HepG2 (cell line): ENCODE measurements around the gene IWS1. TPM values are rescaled to one million over a fixed set of nuclear protein-coding genes. Genes with fewer than 3 reads are reported as not detected.

Experiments used
- ATAC-seq: fragments of 200-7000 bp; cut with Tn5 transposase; 3 replicates; pipeline ENCODE4 v1.9.1; 2020; ENCODE audit warnings: mild to moderate bottlenecking, moderate library complexity
- BruUV-seq: library from RNA; stranded (reverse); fragments of 400-500 nt; replicated peaks from 2 replicates; lab custom pipeline; 2021; lab: Mats Ljungman, UMichigan
- CTCF ChIA-PET: fragments of 300-600 bp; formaldehyde crosslinking; extraction: SDS; loops from one replicate; lab custom pipeline; 2021; ENCODE audit warnings: low total read pairs, inconsistent platforms, low intra/inter-chr PET ratio; lab: Yijun Ruan, JAX
- POLR2A ChIA-PET: fragments of 350-600 bp; sonication (Branson Sonifier 250); formaldehyde crosslinking; loops from one replicate; lab custom pipeline; 2020; ENCODE audit warnings: antibody characterized with exemption, inconsistent platforms; lab: Yijun Ruan, JAX
- DNase-seq: peaks from one replicate; pipeline ENCODE4 v3.0.0-alpha.2; 2015; ENCODE audit warnings: low spot score
- FAIRE-seq: peaks from 3 replicates; lab custom pipeline; 2011; peaks lifted over from hg19 to GRCh38; lab: Jason Lieb, UNC
- H2AFZ ChIP-seq: one replicate; pipeline ENCODE4 v1.6.1; 2011; ENCODE audit warnings: low read length, inconsistent platforms
- H3K27ac ChIP-seq: fragments of 300-600 bp; 3 replicates; pipeline ENCODE4 v1.8.0; 2011; ENCODE audit warnings: mixed run types, mild to moderate bottlenecking, mixed read lengths, low read length, inconsistent platforms; ENCODE audit not compliant: insufficient read depth; ENCODE audit errors: extremely low read length
- H3K27me3 ChIP-seq, 2 experiments: fragments of 200-600 bp in 1 of 2; 2 replicates in 1 of 2; 3 replicates in 1 of 2; pipeline versions ENCODE4 v1.6.0 to v1.8.0; 2011; ENCODE audit warnings: low read length in 2 of 2, mild to moderate bottlenecking in 2 of 2, moderate library complexity in 2 of 2, inconsistent platforms in 1 of 2; ENCODE audit not compliant: insufficient read depth in 2 of 2, control insufficient read depth in 1 of 2
- H3K36me3 ChIP-seq, 2 experiments: fragments of 200-600 bp in 1 of 2; replicated peaks in 1 of 2; 2 replicates in 1 of 2; 3 replicates in 1 of 2; pipeline versions ENCODE4 v1.5.1 to v1.8.0; 2011; ENCODE audit warnings: low read length in 2 of 2, inconsistent platforms in 1 of 2; ENCODE audit not compliant: insufficient read depth in 2 of 2, control insufficient read depth in 1 of 2
- H3K4me1 ChIP-seq: 2 replicates; pipeline ENCODE4 v1.5.1; 2012; ENCODE audit warnings: low read length, inconsistent platforms; ENCODE audit not compliant: insufficient read depth
- H3K4me2 ChIP-seq: 2 replicates; pipeline ENCODE4 v1.6.0; 2011; ENCODE audit warnings: low read depth, low read length, inconsistent platforms
- H3K4me3 ChIP-seq, 3 experiments: fragments of 200-600 bp in 1 of 3; sonication (generic), shearing (Covaris generic) in 1 of 3; replicated peaks in 1 of 3; 2 replicates each; pipeline ENCODE4 v1.5.1; 2011 to 2016; ENCODE audit warnings: low read length in 3 of 3, inconsistent platforms in 2 of 3, low read depth in 2 of 3, mild to moderate bottlenecking in 2 of 3, control low read depth in 1 of 3, mixed read lengths in 1 of 3; ENCODE audit not compliant: insufficient read depth in 1 of 3
- H3K79me2 ChIP-seq: one replicate; pipeline ENCODE4 v1.6.1; 2011; ENCODE audit warnings: low read length, inconsistent platforms; ENCODE audit not compliant: insufficient read depth
- H3K9ac ChIP-seq: 2 replicates; pipeline ENCODE4 v1.6.0; 2011; ENCODE audit warnings: mild to moderate bottlenecking, low read depth, low read length, inconsistent platforms; ENCODE audit not compliant: insufficient read depth
- H3K9me3 ChIP-seq: 2 replicates; pipeline ENCODE4 v1.5.1; 2012; ENCODE audit warnings: mild to moderate bottlenecking, low read length
- H4K20me1 ChIP-seq: 2 replicates; pipeline ENCODE4 v1.6.0; 2011; ENCODE audit warnings: inconsistent platforms, mild to moderate bottlenecking, low read length, moderate library complexity; ENCODE audit not compliant: insufficient read depth
- MAFF ChIP-seq: IDR thresholded peaks from 2 replicates; pipeline ENCODE4 v1.6.1; 2011; ENCODE audit warnings: low read depth, low read length, improper control_type of control experiment
- MAFK ChIP-seq, 2 experiments: IDR thresholded peaks in 1 of 2; conservative IDR thresholded peaks in 1 of 2; 2 replicates each; pipeline ENCODE4 v1.6.1; 2011; ENCODE audit warnings: improper control_type of control experiment in 2 of 2, low read length in 2 of 2
- MIER2 ChIP-seq: IDR thresholded peaks from 2 replicates; pipeline ENCODE4 v1.6.1; 2016; ENCODE audit warnings: missing biosample characterization, missing genetic modification reagents
- SPEN ChIP-seq: sonication (generic); formaldehyde crosslinking; IDR thresholded peaks from 2 replicates; pipeline ENCODE4 v1.5.1; 2020; ENCODE audit warnings: low read depth, mild to moderate bottlenecking, missing genetic modification reagents
- ZBTB38 ChIP-seq: sonication (generic); formaldehyde crosslinking; IDR thresholded peaks from 2 replicates; pipeline ENCODE4 v1.5.1; 2020; ENCODE audit warnings: mild to moderate bottlenecking, missing genetic modification reagents
- WGBS: methylation state at CpG from one replicate; pipeline ENCODE4 v1.1.6; 2017; ENCODE audit warnings: low lambda C conversion rate; 5-methylcytosine and 5-hydroxymethylcytosine counted together
- in situ Hi-C: cut with HindIII; loops from 2 replicates; pipeline ENCODE4 v1.10.0; 2017; ENCODE audit warnings: low pct_unique_long_range_greater_than_20kb; ENCODE audit not compliant: extremely low pct_ligation_motif_present
- intact Hi-C: fragments of 100-400 bp; cut with micrococcal nuclease; formaldehyde crosslinking; loops from one replicate; pipeline ENCODE4 v1.10.0; 2022; ENCODE audit not compliant: unreplicated experiment
- polyA plus RNA-seq, 8 experiments: library from polyadenylated mRNA; depleted of rRNA in 3 of 8; stranded (reverse) in 7 of 8; unstranded in 1 of 8; fragments of >200 nt; fragmentation: Illumina TruSeq in 4 of 8; extraction: Trizol in 4 of 8; gene quantifications; 2 replicates each; pipeline versions ENCODE4 v1.2.1 to v1.2.3, GENCODE V29; 2011 to 2016; ENCODE audit warnings: low read depth in 4 of 8, missing spikeins in 1 of 8, mixed read lengths in 1 of 8; ENCODE audit not compliant: insufficient read depth in 1 of 8
- total RNA-seq, 5 experiments: library from RNA; depleted of rRNA; stranded (reverse); fragments of >200 nt; fragmentation: Illumina TruSeq; extraction: Trizol; gene quantifications; 2 replicates each; pipeline ENCODE4 v1.2.3, GENCODE V29; 2016; ENCODE audit warnings: low read depth in 1 of 5

IWS1 gene
- total and polyA plus RNA-seq, 2 of the 13 experiments (the other 11 are each of a cell fraction or from before 2014, with no cell fraction given), result 28.9 to 62.3 TPM

GRCh38 chr2:127465258-127465657 is 61.0 kb downstream of the IWS1 start:
- Histone ChIP-seq H2AFZ (no peak overlapping the region), H3K4me3 (no peak overlapping the region), H3K4me1 (peaks cover 12% of the 10 kb centered on the region; the same call in 1 of the 2 replicates), H3K36me3 (no peaks in the 10 kb centered on the region; a peak in 1 of 5 replicates), H3K4me2 (no peak overlapping the region), H3K9ac (no peak overlapping the region), H4K20me1 (no peaks in the 10 kb centered on the region), H3K79me2 (no peaks in the 10 kb centered on the region), H3K27ac (no peak overlapping the region), H3K27me3 (no peaks in the 10 kb centered on the region), H3K9me3 (no peaks in the 10 kb centered on the region)
- intact Hi-C loops, result no loop called here
- BruUV-seq, result no TSS peak
- ATAC-seq, result no peak
- CTCF ChIA-PET, result no interaction called here
- FAIRE-seq, result no peak
- in situ Hi-C loops, result no loop called here
- WGBS, result 85% methylated on average over 4 of the region's 4 CpGs
- POLR2A ChIA-PET, result interaction anchor here (1.3 kb wide), 1 partner anchor 10 kb away, joined by 5 read pairs; no protein-coding TSS in a partner anchor
- no peak for DNase-seq
- TF ChIP-seq ZBTB38 (CRISPR knock-in tag), result no peak
- no peak for TF ChIP-seq MIER2 (CRISPR knock-in tag)

- no TSS peak for BruUV-seq
- CTCF ChIA-PET, result no interaction called here
- no peaks in the 10 kb centered on the region; a peak in 1 of 5 replicates for H3K36me3 ChIP-seq
- no peak for FAIRE-seq
- H3K27ac ChIP-seq, result no peak overlapping the region
- TF ChIP-seq MAFK (conservative IDR thresholded peaks at IDR 0.05 in 1 of 2, IDR thresholded peaks at IDR 0.05 in 1 of 2; ENCODE audit: low read length in 2 of 2), result peak; percentile 95 to 96
- TF ChIP-seq SPEN (CRISPR knock-in tag), result no peak
- TF ChIP-seq MAFF, result peak; percentile 94
- TF ChIP-seq, all 625 proteins: peak for 2
- no peak overlapping the region for H2AFZ ChIP-seq
- H3K9ac ChIP-seq, result no peak overlapping the region
- intact Hi-C loops (no loop called here), in situ Hi-C loops (no loop called here)
- H3K4me3 ChIP-seq, result no peak overlapping the region
- ATAC-seq, result no peak
- no peaks in the 10 kb centered on the region for H4K20me1 ChIP-seq
- 97% methylated on average over 7 of the region's 7 CpGs for WGBS
- no peak for DNase-seq
- no peaks in the 10 kb centered on the region for H3K27me3 ChIP-seq
- peaks cover 12% of the 10 kb centered on the region; the same call in 1 of the 2 replicates for H3K4me1 ChIP-seq
- POLR2A ChIA-PET, result interaction anchor here (1.3 kb wide), 1 partner anchor 9 kb away, joined by 5 read pairs; no protein-coding TSS in a partner anchor
- no peaks in the 10 kb centered on the region for H3K9me3 ChIP-seq
- no peaks in the 10 kb centered on the region for H3K79me2 ChIP-seq
- H3K4me2 ChIP-seq, result no peak overlapping the region
Measured at GRCh38 chr2:127464470-127465257, 61.6 kb downstream of the IWS1 start.
